Measurements from ENCODE around the gene OMG.

OMG gene

DNA sequence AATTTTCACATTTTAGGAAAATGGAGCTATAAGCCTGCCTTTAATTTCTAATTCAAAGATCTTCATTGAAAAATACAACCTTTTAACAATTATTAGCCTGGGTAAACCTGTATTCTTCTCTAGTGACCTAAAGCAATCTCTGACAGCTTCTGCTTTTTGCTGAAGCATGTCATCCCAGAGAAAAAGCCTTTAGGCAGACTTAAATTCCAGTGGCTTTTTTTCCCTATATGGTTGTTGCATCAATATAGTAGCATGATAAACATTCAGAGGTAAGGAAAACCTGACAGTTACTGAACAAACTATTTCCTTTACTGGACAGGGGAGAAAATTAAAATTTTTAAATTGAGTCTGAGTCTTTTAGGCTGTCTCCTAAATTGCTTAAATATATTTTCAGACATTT lies 32.2 kb upstream of the OMG start:
- no peak overlapping the region for H3K9ac ChIP-seq (ENCODE audit: low read depth, low read length, poor library complexity, severe bottlenecking)
- no peak overlapping the region for H2AFZ ChIP-seq (ENCODE audit: low read length)

DNA sequence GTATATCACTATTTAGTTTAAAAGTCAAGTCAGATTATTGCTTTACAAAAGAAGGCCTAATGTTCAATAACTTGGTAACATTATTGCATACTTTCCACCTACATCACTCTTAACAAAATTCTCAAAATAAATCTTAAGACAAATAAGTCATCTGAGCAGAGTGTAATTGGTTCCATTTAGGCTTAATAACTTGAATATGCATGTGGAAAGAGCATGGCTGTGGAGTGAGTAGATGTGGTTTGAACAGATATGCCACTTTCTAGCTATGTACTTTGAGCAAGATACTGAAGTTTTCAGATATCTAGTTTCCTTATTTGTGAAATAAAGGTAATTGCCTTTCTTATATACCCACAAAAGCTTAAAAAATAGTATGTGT lies 31.1 kb upstream of the OMG start:
- H3K4me2 ChIP-seq (ENCODE audit: low read depth, low read length, poor library complexity, severe bottlenecking), result no peak overlapping the region
- TF ChIP-seq CTCF (conservative IDR thresholded peaks at IDR 0.05; ENCODE audit: low read length) (no peak), EZH2phosphoT487 (IDR thresholded peaks at IDR 0.05; ENCODE audit: borderline replicate concordance) (no peak)
- H3K27me3 ChIP-seq (ENCODE audit: insufficient read depth, low read length, poor library complexity, severe bottlenecking), result no peaks in the 10 kb centered on the region

More for the DNA sequence above, 32.2 kb upstream of the OMG start:
- H3K4me2 ChIP-seq (ENCODE audit: low read depth, low read length, poor library complexity, severe bottlenecking), result no peak overlapping the region
- peaks cover 18% of the 10 kb centered on the region; the same call in 1 of the 2 replicates for H3K36me3 ChIP-seq (ENCODE audit: insufficient read depth, low read length)
- H3F3A ChIP-seq (ENCODE audit: low read depth), result no peaks in the 10 kb centered on the region
- no peaks in the 10 kb centered on the region for H3K79me2 ChIP-seq (ENCODE audit: insufficient read depth, low read length)
- no peaks in the 10 kb centered on the region for H3K4me1 ChIP-seq (ENCODE audit: insufficient read depth, low read length, poor library complexity, severe bottlenecking)
- H4K20me1 ChIP-seq (ENCODE audit: insufficient read depth, low read length, poor library complexity, severe bottlenecking), result no peaks in the 10 kb centered on the region
- TF ChIP-seq CTCF (conservative IDR thresholded peaks at IDR 0.05; ENCODE audit: low read length), result no peak
- TF ChIP-seq EZH2phosphoT487 (IDR thresholded peaks at IDR 0.05; ENCODE audit: borderline replicate concordance), result no peak
- H3K9me3 ChIP-seq (ENCODE audit: insufficient read depth, low read depth, low read length), result no peaks in the 10 kb centered on the region
- H3K4me3 ChIP-seq (ENCODE audit: low read length, poor library complexity, severe bottlenecking), result no peak overlapping the region
- no peaks in the 10 kb centered on the region for H3K9me2 ChIP-seq (replicated peaks; ENCODE audit: low read depth, low read length)
- H3K27me3 ChIP-seq (ENCODE audit: insufficient read depth, low read length, poor library complexity, severe bottlenecking), result no peaks in the 10 kb centered on the region

GRCh38 chr17:31327534-31328159 lies 30.6 kb upstream of the OMG start:
- Histone ChIP-seq H3K9ac (ENCODE audit: low read depth, low read length, poor library complexity, severe bottlenecking) (no peak overlapping the region), H3K4me2 (ENCODE audit: low read depth, low read length, poor library complexity, severe bottlenecking) (no peak overlapping the region), H3K4me1 (ENCODE audit: insufficient read depth, low read length, poor library complexity, severe bottlenecking) (no peaks in the 10 kb centered on the region), H3F3A (ENCODE audit: low read depth) (no peaks in the 10 kb centered on the region), H4K20me1 (ENCODE audit: insufficient read depth, low read length, poor library complexity, severe bottlenecking) (no peaks in the 10 kb centered on the region), H3K4me3 (ENCODE audit: low read length, poor library complexity, severe bottlenecking) (no peak overlapping the region), H2AFZ (ENCODE audit: low read length) (no peak overlapping the region), H3K36me3 (ENCODE audit: insufficient read depth, low read length) (peaks cover 18% of the 10 kb centered on the region; the same call in 1 of the 2 replicates), H3K27me3 (ENCODE audit: insufficient read depth, low read length, poor library complexity, severe bottlenecking) (no peaks in the 10 kb centered on the region), H3K9me3 (ENCODE audit: insufficient read depth, low read depth, low read length) (no peaks in the 10 kb centered on the region), H3K79me2 (ENCODE audit: insufficient read depth, low read length) (no peaks in the 10 kb centered on the region), H3K9me2 (replicated peaks; ENCODE audit: low read depth, low read length) (no peaks in the 10 kb centered on the region)
- TF ChIP-seq EZH2phosphoT487 (IDR thresholded peaks at IDR 0.05; ENCODE audit: borderline replicate concordance) (no peak), CTCF (conservative IDR thresholded peaks at IDR 0.05; ENCODE audit: low read length) (no peak)

More for the DNA sequence above, 31.1 kb upstream of the OMG start:
- H3K9ac ChIP-seq (ENCODE audit: low read depth, low read length, poor library complexity, severe bottlenecking), result no peak overlapping the region
- no peak overlapping the region for H3K4me3 ChIP-seq (ENCODE audit: low read length, poor library complexity, severe bottlenecking)
- H4K20me1 ChIP-seq (ENCODE audit: insufficient read depth, low read length, poor library complexity, severe bottlenecking), result no peaks in the 10 kb centered on the region
- H3K9me2 ChIP-seq (replicated peaks; ENCODE audit: low read depth, low read length), result no peaks in the 10 kb centered on the region
- H3K36me3 ChIP-seq (ENCODE audit: insufficient read depth, low read length), result peaks cover 18% of the 10 kb centered on the region; the same call in 1 of the 2 replicates
- H3K9me3 ChIP-seq (ENCODE audit: insufficient read depth, low read depth, low read length), result no peaks in the 10 kb centered on the region
- no peaks in the 10 kb centered on the region for H3K79me2 ChIP-seq (ENCODE audit: insufficient read depth, low read length)
- no peaks in the 10 kb centered on the region for H3K4me1 ChIP-seq (ENCODE audit: insufficient read depth, low read length, poor library complexity, severe bottlenecking)
- H3F3A ChIP-seq (ENCODE audit: low read depth), result no peaks in the 10 kb centered on the region
- no peak overlapping the region for H2AFZ ChIP-seq (ENCODE audit: low read length)
